HG02623 (cell line): Measurements from ENCODE around the gene NME1.
A peak's percentile ranks its signal among the peaks of the same experiment; 100 is the strongest.
"Not testable (repeated sequence)": the region's sequence is repeated elsewhere in the genome, so short reads cannot be mapped to it uniquely, and the experiment has no call there.

Experiments used
- ATAC-seq: cut with Tn5 transposase; IDR thresholded peaks from one replicate; pipeline ENCODE4 v1.9.1; 2021; ENCODE audit warnings: moderate library complexity; ENCODE audit not compliant: unreplicated experiment

NME1 gene

GRCh38 chr17:51144266-51145022 lies 8.9 kb upstream of the NME1 start:
- ATAC-seq = no peak

DNA sequence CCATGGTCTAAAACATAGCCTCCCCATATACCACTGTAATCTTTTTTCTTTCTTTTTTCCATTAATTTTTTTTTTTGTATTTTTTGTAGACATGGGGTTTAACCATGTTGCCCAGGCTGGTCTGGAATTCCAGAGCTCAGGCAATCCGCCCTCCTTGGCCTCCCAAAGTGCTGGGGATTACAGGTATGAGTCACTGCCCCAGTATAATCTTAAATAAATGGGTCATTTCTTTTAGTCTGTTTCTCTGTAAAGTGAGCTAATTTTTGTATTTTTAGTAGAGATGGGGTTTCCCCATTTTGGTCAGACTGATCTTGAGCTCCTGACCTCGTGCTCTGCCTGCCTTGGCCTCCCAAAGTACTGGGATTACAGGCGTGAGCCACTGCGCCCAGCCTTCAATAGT lies 5.7 kb upstream of the NME1 start:
- ATAC-seq = no peak

- ATAC-seq = no peak
These were observed 4.2 kb upstream of the NME1 start for GRCh38 chr17:51149163-51149562.

- no peak for ATAC-seq
These were observed 2.4 kb upstream of the NME1 start for GRCh38 chr17:51150932-51151331.

- no peak for ATAC-seq
These were observed 571 bp upstream of the NME1 start for GRCh38 chr17:51152766-51153209.

- ATAC-seq = no peak
These were observed 817 bp downstream of the NME1 start for GRCh38 chr17:51154176-51154575.

DNA sequence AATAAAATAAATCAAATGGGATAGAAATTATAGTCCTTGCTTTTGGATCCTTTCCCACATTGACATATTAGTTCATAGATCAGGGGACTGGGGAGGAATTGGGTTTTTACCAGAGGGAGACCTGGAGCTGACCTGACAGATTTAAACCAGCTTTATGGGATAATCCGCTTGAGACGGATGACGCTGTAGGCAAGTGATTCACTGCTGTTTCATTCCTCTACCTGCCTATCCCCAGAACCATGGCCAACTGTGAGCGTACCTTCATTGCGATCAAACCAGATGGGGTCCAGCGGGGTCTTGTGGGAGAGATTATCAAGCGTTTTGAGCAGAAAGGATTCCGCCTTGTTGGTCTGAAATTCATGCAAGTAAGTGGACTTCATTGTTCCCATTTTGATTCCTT lies 2.1 kb downstream of the NME1 start:
- no peak for ATAC-seq

GRCh38 chr17:51159604-51160003 lies 6.2 kb downstream of the NME1 start:
- no peak for ATAC-seq

GRCh38 chr17:51161541-51161940 lies 8.2 kb downstream of the NME1 start:
- no peak for ATAC-seq

GRCh38 chr17:51164911-51165679 lies 11.7 kb downstream of the NME1 start:
- ATAC-seq = no peak

- peak; percentile 18 for ATAC-seq
These were observed 12.4 kb downstream of the NME1 start for GRCh38 chr17:51165680-51166197.

DNA sequence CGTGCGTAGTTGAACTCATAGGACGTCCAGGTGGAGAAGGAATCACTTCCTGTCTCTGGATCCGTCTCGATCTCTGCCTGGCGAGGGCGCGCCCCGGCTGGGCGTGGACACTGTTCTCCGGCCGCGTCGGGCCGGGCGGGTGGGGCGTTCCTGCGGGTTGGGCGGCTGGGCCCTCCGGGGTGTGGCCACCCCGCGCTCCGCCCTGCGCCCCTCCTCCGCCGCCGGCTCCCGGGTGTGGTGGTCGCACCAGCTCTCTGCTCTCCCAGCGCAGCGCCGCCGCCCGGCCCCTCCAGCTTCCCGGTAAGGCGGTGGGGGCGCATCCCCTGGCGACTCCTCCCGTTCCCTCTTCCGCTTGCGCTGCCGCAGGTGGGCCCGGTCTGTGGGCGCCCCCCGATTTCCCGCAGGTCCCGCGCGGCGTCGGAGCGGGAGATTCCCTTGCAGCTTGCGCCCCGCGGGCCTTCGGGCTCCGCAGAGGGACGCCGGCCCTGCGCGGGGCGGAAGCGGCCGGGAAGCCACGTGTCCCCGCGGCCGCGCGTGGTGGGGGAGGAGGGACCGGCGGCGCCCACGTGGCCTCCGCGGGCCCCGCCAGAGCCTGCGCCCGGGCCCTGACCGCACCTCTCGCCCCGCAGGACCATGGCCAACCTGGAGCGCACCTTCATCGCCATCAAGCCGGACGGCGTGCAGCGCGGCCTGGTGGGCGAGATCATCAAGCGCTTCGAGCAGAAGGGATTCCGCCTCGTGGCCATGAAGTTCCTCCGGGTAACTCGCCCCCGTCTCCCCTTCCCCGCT lies 13.0 kb downstream of the NME1 start, which contains the start of gene NME2:
TSS of gene NME2 (plus strand) at position 214 of the 789 bp plus-strand sequence. CDS start at position 634, 420 bp downstream.
- ATAC-seq = peak; percentile 76

DNA sequence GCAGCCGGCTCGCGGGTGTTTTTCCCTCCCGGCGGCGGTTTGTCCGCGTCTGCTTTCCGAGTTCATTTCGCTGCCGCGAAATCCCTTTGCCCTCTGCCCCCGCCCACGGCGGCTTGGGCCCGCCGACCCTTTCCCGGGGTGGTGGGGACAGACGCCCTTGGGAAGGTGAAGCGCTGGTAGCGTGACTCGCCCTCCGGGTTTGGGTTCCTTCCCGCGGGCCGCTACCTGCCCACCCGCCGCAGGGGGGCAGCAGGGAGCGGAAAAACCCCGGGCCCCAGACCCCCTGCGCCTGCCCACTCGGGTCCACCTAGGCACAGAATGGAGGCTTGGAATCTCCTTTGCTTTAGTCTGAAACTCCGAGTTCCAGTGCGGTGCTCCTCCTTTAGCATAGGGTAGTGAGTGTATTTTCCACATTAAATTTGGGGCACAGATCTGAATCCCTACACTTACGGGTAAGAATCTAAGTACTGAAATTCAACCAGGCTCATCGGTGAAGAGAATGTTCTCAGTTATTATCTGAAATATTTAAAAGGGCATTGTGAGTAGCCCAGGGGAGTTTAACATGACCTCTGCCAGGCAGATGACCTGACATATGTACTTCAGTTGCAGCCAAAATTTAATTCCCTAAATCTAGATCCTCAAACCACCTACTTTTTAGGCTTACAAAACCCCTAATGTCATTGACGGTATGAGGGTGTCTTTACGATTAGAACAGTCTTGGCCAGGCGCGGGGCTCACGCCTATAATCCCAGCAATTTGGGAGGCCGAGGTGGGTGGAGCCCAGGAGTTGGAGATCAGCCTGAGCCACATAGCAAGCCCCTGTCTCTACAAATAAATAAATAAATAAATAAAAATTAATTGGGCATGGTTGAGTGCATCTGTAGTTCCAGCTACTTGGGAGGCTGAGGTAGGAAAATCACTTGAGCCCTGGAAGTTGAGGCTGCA lies 13.9 kb downstream of the NME1 start:
- peak; percentile 37 for ATAC-seq

DNA sequence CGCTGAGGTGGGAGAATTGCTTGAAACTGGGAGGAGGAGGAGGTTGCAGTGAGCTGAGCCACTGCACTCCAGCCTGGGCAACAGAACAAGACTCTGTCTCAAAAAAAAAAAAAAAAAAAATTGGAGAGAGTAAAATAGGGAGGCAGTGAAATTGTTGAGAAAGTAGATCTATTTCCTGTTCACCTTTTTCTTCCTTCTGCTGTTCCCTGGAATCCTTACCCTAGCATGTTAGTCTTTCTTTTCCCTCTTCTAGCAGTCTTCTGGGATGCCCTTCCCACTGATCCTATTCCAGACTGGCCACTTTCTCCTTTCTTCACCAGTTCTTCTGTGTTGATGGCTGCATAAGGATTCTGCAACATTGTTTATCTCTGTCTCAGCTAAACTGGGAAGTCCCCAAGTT lies 16.0 kb downstream of the NME1 start:
- no peak for ATAC-seq

- no peak for ATAC-seq
These were observed 17.4 kb downstream of the NME1 start for GRCh38 chr17:51170736-51171135.

DNA sequence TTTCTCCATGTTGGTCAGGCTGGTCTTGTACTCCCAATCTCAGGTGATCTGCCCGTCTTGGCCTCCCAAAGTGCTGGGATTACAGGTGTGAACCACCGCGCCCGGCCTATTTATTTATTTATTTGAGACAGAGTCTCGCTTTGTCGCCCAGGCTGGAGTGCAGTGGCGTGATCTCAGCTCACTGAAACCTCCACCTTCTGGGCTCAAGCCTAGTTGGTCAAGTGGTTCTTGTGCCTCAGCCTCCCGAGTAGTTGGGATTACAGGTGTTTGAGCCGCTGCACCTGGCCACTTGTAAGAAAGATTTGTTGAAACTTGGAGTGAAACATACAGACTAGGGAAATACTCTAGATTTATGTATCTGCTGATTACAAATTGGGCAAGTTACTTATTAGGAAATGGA lies 18.7 kb downstream of the NME1 start:
- not testable (repeated sequence) for ATAC-seq

GRCh38 chr17:51180486-51180885 lies 27.1 kb downstream of the NME1 start:
- ATAC-seq = no peak

DNA sequence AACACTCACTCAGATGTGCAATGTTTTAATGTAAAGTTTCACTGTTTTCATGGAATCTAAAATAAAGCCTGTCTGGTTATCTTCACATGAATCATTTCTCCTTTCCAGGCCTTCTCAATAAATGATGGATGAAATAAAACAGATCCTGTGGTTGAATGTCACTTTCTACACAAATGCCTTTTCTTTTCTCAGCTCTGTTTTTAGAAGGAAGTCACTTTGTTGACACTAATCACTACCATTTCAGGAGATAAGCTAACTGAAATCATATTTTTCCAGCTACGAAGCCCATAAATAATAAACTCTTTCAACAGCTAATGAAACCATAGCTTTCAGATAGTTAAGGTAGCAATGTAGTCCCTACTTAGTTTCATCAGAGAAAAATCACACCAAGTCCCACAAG lies 30.8 kb downstream of the NME1 start:
- ATAC-seq = no peak

DNA sequence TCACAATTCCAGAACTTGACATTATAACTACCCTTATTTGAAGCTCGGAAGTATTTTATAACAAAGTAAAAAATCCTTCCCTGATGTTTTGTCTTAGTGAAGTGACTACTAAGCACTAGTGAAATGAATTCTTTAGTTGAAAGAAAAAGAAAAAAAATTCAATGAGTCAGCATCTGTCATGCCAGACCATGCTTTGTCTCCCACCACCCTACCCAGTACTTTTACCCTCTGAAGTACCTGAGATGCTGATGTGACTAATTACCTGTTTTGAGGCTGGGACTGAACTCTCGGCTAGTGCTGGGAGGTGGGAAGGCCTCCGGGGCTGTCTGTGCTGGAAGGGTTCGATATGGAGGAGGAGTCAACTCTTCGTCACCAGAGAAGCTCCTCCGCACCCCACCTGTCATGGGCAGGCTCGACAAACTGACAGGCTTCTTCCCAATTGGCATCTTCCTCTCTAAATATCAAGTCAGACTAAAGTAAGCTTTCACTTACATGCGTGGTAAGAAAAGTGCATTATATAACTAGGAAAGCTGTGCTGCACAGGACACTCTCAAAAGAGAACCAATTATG lies 32.5 kb downstream of the NME1 start:
- ATAC-seq = no peak
